SJCRH30 (cell line): ENCODE measurements around the gene ATP5F1E. TPM values are rescaled to one million over a fixed set of nuclear protein-coding genes. Genes with fewer than 3 reads are reported as not detected.
A peak's percentile ranks its signal among the peaks of the same experiment; 100 is the strongest.
"Not testable (repeated sequence)": the region's sequence is repeated elsewhere in the genome, so short reads cannot be mapped to it uniquely, and the experiment has no call there.

Experiments
- DNase-seq, 2 experiments: peaks; one replicate each; pipeline ENCODE4 v3.0.0-alpha.2; 2015 to 2020
- H3K27ac ChIP-seq: fragments of 250-450 bp; sonication (Bioruptor Pico); 2 replicates; pipeline ENCODE4 v1.5.1; 2020; ENCODE audit warnings: mild to moderate bottlenecking, moderate library complexity
- H3K27me3 ChIP-seq: fragments of 250-450 bp; sonication (Bioruptor Pico); 2 replicates; pipeline ENCODE4 v1.5.1; 2020; ENCODE audit warnings: mild to moderate bottlenecking, moderate library complexity
- H3K36me3 ChIP-seq: fragments of 250-450 bp; sonication (Bioruptor Pico); 2 replicates; pipeline ENCODE4 v1.5.1; 2020; ENCODE audit warnings: mild to moderate bottlenecking, moderate library complexity
- H3K4me1 ChIP-seq: fragments of 250-450 bp; sonication (Bioruptor Pico); 2 replicates; pipeline ENCODE4 v1.5.1; 2020; ENCODE audit warnings: mild to moderate bottlenecking, moderate library complexity
- H3K4me3 ChIP-seq: fragments of 250-450 bp; sonication (Bioruptor Pico); 2 replicates; pipeline ENCODE4 v1.5.1; 2020; ENCODE audit warnings: mild to moderate bottlenecking, moderate library complexity
- H3K9me3 ChIP-seq: fragments of 250-450 bp; sonication (Bioruptor Pico); replicated peaks from 2 replicates; pipeline ENCODE4 v1.5.1; 2020; ENCODE audit warnings: mild to moderate bottlenecking, moderate library complexity
- total RNA-seq: library from RNA; depleted of rRNA; stranded (reverse); fragments of >200 nt; shearing (Covaris generic); gene quantifications from 2 replicates; pipeline ENCODE4 v1.2.3, GENCODE V29; 2014

Gene ATP5F1E
- total RNA-seq, 1 experiment from 2014 or later = 133 TPM

GRCh38 chr20:59020938-59021551, 11.1 kb downstream of the ATP5F1E start:
- Histone ChIP-seq H3K36me3 (peaks cover 38% of the 10 kb centered on the region), H3K4me1 (peaks cover 5% of the 10 kb centered on the region; the same call in 1 of the 2 replicates), H3K4me3 (no peak overlapping the region), H3K27ac (no peak overlapping the region), H3K27me3 (no peaks in the 10 kb centered on the region), H3K9me3 (no peaks in the 10 kb centered on the region)
- DNase-seq = no peak

DNA sequence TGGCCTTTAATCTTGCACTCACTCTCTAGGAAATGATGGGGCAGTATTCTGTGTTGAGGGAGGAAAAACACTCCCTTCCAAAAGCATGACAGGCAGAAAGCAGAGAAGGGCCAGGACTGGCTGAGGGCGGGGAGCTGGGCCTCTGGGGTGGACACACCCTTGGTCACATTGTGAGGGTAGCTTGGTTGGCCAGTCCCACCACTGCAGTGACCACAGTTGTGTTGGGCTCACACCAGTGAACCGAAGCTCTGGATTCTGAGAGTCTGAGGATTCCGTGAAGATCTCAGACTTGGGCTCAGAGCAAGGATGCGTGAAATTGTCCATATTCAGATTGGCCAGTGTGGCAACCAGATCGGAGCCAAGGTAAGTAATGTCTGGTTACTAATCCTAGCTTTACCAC, 12.9 kb downstream of the ATP5F1E start, which contains the start of gene TUBB1:
TSS of gene TUBB1 (plus strand) at position 213 of the 400 bp plus-strand sequence. CDS start at position 307, 94 bp downstream.
- no peak within 1 kb of the TSS for H3K4me3 ChIP-seq
- no peaks in the 10 kb centered on the region for H3K4me1 ChIP-seq
- H3K27ac ChIP-seq = no peak within 1 kb of the TSS
- no peaks in the 10 kb centered on the region for H3K27me3 ChIP-seq
- no peaks in the 10 kb centered on the region for H3K9me3 ChIP-seq
- peaks cover 20% of the 10 kb centered on the region for H3K36me3 ChIP-seq
- DNase-seq = no peak

DNA sequence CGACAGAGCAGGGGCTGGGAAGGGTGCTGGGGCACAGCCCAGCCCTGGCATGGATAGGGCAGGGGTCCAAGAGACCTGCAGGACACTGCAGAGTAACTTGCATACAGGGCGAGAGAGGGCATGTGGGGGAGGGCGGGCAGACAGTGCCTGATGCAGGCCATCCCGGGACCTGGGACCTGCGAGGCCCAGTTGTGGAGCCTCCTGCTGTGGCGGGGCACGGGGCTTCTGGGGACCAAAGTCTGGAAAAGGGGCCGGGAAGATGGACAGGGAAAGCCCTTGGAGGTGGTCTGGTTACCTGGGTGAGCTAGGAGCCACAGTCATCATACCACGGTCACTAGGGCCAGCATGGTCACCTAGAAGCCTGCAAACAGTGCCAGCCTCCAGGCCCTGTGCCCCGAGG, 13.3 kb downstream of the ATP5F1E start:
- no peaks in the 10 kb centered on the region for H3K27me3 ChIP-seq
- DNase-seq = no peak

DNA sequence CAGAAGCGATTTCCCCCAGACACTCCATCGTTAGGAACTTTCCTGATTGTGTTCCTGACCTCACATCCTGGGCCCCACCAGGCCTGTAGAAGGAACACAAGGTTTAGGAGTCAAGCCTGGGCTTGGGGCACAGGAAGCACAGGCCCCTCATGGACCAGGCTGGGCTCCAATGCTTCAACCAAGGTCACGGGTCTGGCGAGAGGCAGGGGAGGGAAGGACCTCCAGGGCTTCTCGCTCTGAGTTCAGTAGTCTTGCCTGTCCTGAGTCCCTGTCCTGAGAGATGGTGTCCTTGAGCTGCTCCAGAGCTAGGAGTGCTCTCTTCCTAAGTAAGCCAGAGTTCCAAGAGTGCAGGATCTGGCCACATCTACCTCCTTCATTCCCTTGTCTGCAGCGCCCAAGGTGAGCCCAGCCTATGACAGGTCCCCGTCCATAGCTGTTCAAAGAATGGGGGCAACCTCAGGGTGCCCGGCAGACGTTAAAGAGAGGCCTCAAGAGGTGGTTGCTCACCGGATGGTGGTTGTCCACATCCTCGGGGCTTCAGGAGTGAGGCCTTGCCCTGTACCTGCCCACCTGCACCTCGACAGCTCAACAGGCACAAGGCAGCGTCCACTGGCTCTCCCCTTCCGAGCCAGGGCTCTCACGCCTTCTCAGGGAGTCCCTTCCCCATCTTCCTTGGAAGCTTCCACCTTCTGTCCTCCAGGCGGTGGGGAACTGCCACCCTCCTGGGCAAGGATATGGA, 14.5 kb downstream of the ATP5F1E start:
- Histone ChIP-seq H3K27me3 (no peaks in the 10 kb centered on the region), H3K27ac (no peak overlapping the region), H3K4me1 (no peaks in the 10 kb centered on the region), H3K36me3 (peaks cover 4% of the 10 kb centered on the region), H3K9me3 (no peaks in the 10 kb centered on the region), H3K4me3 (no peak overlapping the region)
- DNase-seq = peak in 1 of 2 experiments; percentile 2

More for the DNA sequence above, 13.3 kb downstream of the ATP5F1E start:
- Histone ChIP-seq H3K27ac (no peak overlapping the region), H3K4me3 (no peak overlapping the region), H3K36me3 (peaks cover 16% of the 10 kb centered on the region), H3K4me1 (no peaks in the 10 kb centered on the region), H3K9me3 (no peaks in the 10 kb centered on the region)

GRCh38 chr20:59016795-59017492, 15.2 kb downstream of the ATP5F1E start:
- H3K27me3 ChIP-seq = no peaks in the 10 kb centered on the region
- H3K9me3 ChIP-seq = no peaks in the 10 kb centered on the region
- H3K4me3 ChIP-seq = no peak overlapping the region
- H3K4me1 ChIP-seq = no peaks in the 10 kb centered on the region
- DNase-seq = no peak
- no peak overlapping the region for H3K27ac ChIP-seq
- no peaks in the 10 kb centered on the region for H3K36me3 ChIP-seq

GRCh38 chr20:59015812-59016711, 16.1 kb downstream of the ATP5F1E start:
- H3K4me3 ChIP-seq = no peak overlapping the region
- no peaks in the 10 kb centered on the region for H3K9me3 ChIP-seq
- H3K27ac ChIP-seq = no peak overlapping the region
- H3K4me1 ChIP-seq = peaks cover 8% of the 10 kb centered on the region
- H3K36me3 ChIP-seq = no peaks in the 10 kb centered on the region
- no peaks in the 10 kb centered on the region for H3K27me3 ChIP-seq
- peak in 1 of 2 experiments; percentile 2 for DNase-seq

DNA sequence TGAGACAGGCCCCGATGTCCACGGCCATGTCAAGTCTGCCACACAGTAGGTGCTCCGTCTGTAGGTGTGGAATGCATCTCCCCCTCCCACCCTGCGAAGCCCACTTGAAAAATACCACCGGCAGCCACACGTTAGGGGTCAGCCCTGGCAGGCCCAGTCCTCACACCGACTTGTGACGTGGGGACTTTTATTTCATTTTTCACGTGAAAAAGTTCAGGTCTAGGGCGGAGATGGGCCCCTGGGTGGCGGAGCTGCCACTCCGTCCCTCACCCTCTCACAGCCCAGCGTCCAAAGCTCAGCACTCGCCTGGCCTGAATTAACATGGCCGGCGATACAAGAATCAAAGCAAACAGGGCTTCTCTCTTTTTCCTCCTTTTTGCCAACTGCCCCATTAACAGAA, 16.7 kb downstream of the ATP5F1E start:
- H3K4me1 ChIP-seq = peaks cover 14% of the 10 kb centered on the region
- H3K27me3 ChIP-seq = no peaks in the 10 kb centered on the region
- H3K27ac ChIP-seq = no peak overlapping the region
- no peaks in the 10 kb centered on the region for H3K9me3 ChIP-seq
- no peak overlapping the region for H3K4me3 ChIP-seq
- no peaks in the 10 kb centered on the region for H3K36me3 ChIP-seq
- DNase-seq = peak in 1 of 2 experiments; percentile 1

DNA sequence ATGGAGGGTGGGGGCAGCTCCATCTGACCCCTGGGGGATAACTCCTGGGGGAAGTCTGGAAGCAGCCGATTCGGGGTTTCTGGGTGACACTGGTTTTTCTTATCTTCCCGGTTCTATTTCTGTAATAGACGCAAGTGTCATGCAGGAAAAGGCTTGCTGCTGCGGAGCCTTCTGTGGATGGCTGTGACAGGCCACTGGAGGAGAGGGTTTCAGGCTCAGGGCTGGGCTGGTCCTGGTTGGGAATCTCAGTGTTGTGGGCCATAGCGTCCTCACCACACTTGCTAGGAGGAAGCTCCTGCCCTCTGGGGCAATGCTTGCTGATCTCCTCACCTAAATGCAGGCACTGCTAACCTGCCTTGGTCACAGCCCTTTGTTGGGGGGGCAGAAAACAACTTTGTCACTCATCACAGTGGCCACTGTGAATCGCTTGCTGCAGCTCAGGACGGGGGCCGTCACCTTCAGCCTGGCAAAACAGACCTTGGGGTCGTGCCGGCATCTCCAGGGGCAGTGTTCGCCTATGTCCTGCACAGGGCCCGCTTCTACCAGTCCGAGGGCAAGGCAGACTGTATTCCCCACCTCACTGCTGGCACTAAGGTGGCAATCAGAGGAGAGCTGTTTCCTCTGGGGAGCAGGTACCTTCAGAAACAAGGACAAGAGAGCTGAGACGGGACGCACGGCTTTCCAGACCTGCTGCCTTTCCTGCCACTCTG, 17.3 kb downstream of the ATP5F1E start:
- H3K27ac ChIP-seq = no peak overlapping the region
- no peaks in the 10 kb centered on the region for H3K9me3 ChIP-seq
- no peaks in the 10 kb centered on the region for H3K36me3 ChIP-seq
- no peak overlapping the region for H3K4me3 ChIP-seq
- peak in 1 of 2 experiments; percentile 3 for DNase-seq
- no peaks in the 10 kb centered on the region for H3K27me3 ChIP-seq
- peaks cover 18% of the 10 kb centered on the region for H3K4me1 ChIP-seq

- Histone ChIP-seq H3K27ac (no peak overlapping the region), H3K36me3 (no peaks in the 10 kb centered on the region), H3K4me1 (peaks cover 18% of the 10 kb centered on the region), H3K9me3 (no peaks in the 10 kb centered on the region), H3K27me3 (no peaks in the 10 kb centered on the region), H3K4me3 (no peak overlapping the region)
- DNase-seq = peak in 1 of 2 experiments; percentile 1
These were observed 18.1 kb downstream of the ATP5F1E start for GRCh38 chr20:59013959-59014608.

DNA sequence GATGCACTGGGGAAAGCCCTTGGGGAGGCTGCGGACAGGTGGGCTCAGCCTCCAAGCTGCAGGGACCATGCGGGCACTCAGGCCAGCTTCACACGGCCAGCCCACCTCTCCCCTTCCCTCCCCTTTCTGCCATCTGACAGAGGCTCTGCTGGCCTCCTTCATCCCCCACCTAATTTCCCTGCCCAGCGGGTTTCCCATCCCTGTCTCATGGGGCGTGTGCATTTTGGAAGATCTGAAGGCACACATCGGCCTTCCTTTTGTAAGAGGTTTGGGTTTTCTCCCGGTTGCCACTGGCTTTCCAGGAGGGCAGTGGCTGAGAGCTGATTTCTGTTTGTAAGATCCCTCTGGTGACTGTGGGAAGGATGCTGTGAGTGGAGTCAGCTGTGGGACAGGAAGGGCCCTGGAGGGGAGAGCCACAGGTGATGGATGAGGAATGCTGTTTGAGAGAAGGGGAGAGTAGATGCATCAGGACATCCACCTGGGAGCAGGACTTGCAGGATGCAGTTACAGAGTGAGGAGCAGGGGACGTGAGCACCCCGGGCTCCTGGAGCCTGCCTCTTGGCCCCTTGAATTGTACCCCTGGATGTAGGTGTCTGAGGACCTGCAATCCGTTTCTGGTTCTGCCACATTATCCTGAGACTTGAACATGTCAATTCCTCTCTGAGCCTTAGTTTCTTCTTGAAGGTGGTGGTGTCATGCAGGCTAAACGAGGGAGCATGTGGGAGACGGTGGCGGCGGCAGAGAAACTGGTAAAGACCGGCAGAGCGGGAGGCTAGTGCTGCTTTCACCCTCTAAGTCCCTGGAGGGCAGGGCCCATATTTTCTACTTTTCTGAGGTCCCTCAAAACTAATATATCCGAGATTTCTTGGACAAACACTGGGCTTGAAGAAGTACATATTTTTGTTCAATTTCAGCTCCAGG, 18.8 kb downstream of the ATP5F1E start:
- H3K4me1 ChIP-seq = peaks cover 18% of the 10 kb centered on the region
- H3K9me3 ChIP-seq = no peaks in the 10 kb centered on the region
- H3K4me3 ChIP-seq = no peak overlapping the region
- H3K27me3 ChIP-seq = no peaks in the 10 kb centered on the region
- H3K36me3 ChIP-seq = no peaks in the 10 kb centered on the region
- peak in 1 of 2 experiments; percentile 3 for DNase-seq
- H3K27ac ChIP-seq = no peak overlapping the region

DNA sequence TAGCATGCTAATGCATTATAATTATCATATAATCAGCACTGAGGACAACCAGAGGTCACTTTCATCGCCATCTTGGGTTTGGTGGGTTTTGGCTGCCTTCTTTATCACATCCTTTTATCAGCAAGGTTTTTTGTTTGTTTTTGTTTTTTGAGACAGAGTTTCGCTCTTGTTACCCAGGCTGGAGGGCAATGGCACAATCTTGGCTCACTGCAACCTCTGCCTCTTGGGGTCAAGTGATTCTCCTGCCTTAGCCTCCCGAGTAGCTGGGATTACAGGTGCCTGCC, 20.3 kb downstream of the ATP5F1E start:
- H3K4me1 ChIP-seq = peaks cover 18% of the 10 kb centered on the region
- H3K9me3 ChIP-seq, H3K36me3 ChIP-seq, H3K27ac ChIP-seq, DNase-seq, H3K4me3 ChIP-seq, H3K27me3 ChIP-seq: not testable (repeated sequence)

- no peaks in the 10 kb centered on the region for H3K27me3 ChIP-seq
- peaks cover 18% of the 10 kb centered on the region for H3K4me1 ChIP-seq
- H3K36me3 ChIP-seq = no peaks in the 10 kb centered on the region
- H3K4me3 ChIP-seq = no peak overlapping the region
- H3K9me3 ChIP-seq = no peaks in the 10 kb centered on the region
- H3K27ac ChIP-seq = peak overlapping the region; percentile 69
- peak; percentile 80 to 82 for DNase-seq
These were observed 20.9 kb downstream of the ATP5F1E start for GRCh38 chr20:59010995-59011873.
